ENCODE results near the gene KRTAP10-2.

The KRTAP10-2 gene

GRCh38 chr21:44537930-44538911, 13.1 kb downstream of the KRTAP10-2 start:
- no peak for DNase-seq

GRCh38 chr21:44535963-44536362, 15.3 kb downstream of the KRTAP10-2 start:
- DNase-seq: no peak

GRCh38 chr21:44534688-44535087, 16.6 kb downstream of the KRTAP10-2 start:
- no peak for DNase-seq

GRCh38 chr21:44533891-44534627, 17.2 kb downstream of the KRTAP10-2 start:
- no peak for DNase-seq

GRCh38 chr21:44533121-44533890, 18.0 kb downstream of the KRTAP10-2 start:
- DNase-seq: no peak

GRCh38 chr21:44532712-44533111, 18.6 kb downstream of the KRTAP10-2 start:
- no peak for DNase-seq

GRCh38 chr21:44531606-44532564, 19.4 kb downstream of the KRTAP10-2 start:
- DNase-seq: no peak

- no peak for DNase-seq
These were observed 20.3 kb downstream of the KRTAP10-2 start for GRCh38 chr21:44530903-44531605.

- DNase-seq: no peak
These were observed 20.9 kb downstream of the KRTAP10-2 start for GRCh38 chr21:44530221-44530902.

GRCh38 chr21:44529503-44530125, 21.7 kb downstream of the KRTAP10-2 start:
- no peak for DNase-seq

GRCh38 chr21:44529011-44529421, 22.3 kb downstream of the KRTAP10-2 start:
- DNase-seq: no peak

GRCh38 chr21:44528634-44528995, 22.7 kb downstream of the KRTAP10-2 start:
- DNase-seq: no peak

- no peak for DNase-seq
These were observed 23.2 kb downstream of the KRTAP10-2 start for GRCh38 chr21:44527983-44528633.

- no peak for DNase-seq
These were observed 23.9 kb downstream of the KRTAP10-2 start for GRCh38 chr21:44527156-44527982.

- DNase-seq: no peak
These were observed 25.0 kb downstream of the KRTAP10-2 start for GRCh38 chr21:44526096-44526997.

- no peak for DNase-seq
These were observed 25.8 kb downstream of the KRTAP10-2 start for GRCh38 chr21:44525391-44526095.
